ENCODE results near the gene RADIL. TPM values are rescaled to one million over a fixed set of nuclear protein-coding genes. Genes with fewer than 3 reads are reported as not detected.

Gene RADIL
- total RNA-seq, 1 experiment from 2014 or later, result not detected

- BruUV-seq (replicated peaks), result no TSS peak
- Mint-ChIP-seq H3K27ac (ENCODE audit: unreplicated experiment) (no peak overlapping the region), H3K9me3 (ENCODE audit: unreplicated experiment) (no peaks in the 10 kb centered on the region), H3K4me1 (ENCODE audit: low read depth, unreplicated experiment) (no peaks in the 10 kb centered on the region), H3K27me3 (ENCODE audit: insufficient read depth, unreplicated experiment) (no peaks in the 10 kb centered on the region), H3K36me3 (ENCODE audit: insufficient read depth, unreplicated experiment) (no peaks in the 10 kb centered on the region), H3K4me3 (ENCODE audit: unreplicated experiment) (no peak overlapping the region)
- DNase-seq, result no peak
- no peak for TF ChIP-seq CTCF (IDR thresholded peaks at IDR 0.05; ENCODE audit: insufficient read depth in 1 of 2, low read depth in 1 of 2, low read length in 1 of 2, severe bottlenecking in 1 of 2, unreplicated experiment in 1 of 2)
- intact Hi-C loops (cut with micrococcal nuclease; ENCODE audit: unreplicated experiment), result no loop called here
- H3K9me3 ChIP-seq, result no peaks in the 10 kb centered on the region
- CTCF ChIA-PET, result no interaction called here
- H3K4me3 ChIP-seq (ENCODE audit: low read depth, low read length), result no peak overlapping the region
- POLR2A ChIA-PET, result no interaction called here
- no peaks in the 10 kb centered on the region for H3K27me3 ChIP-seq (replicated peaks; ENCODE audit: control insufficient read depth, insufficient read depth, low read length)
- H3K36me3 ChIP-seq (ENCODE audit: control insufficient read depth, insufficient read depth, low read length), result no peaks in the 10 kb centered on the region
- H3K4me1 ChIP-seq, result no peaks in the 10 kb centered on the region
Observed at GRCh38 chr7:4835398-4836205, 47.9 kb downstream of the RADIL start.

GRCh38 chr7:4834601-4835397, 48.7 kb downstream of the RADIL start:
- ChIA-PET POLR2A (interaction anchor here (0.7 kb wide), 1 partner anchor 59 kb away, joined by 3 read pairs; the partner anchor contains the start of gene AP5Z1), CTCF (no interaction called here)
- Mint-ChIP-seq H3K4me1 (ENCODE audit: low read depth, unreplicated experiment) (no peaks in the 10 kb centered on the region), H3K27ac (ENCODE audit: unreplicated experiment) (no peak overlapping the region), H3K4me3 (ENCODE audit: unreplicated experiment) (no peak overlapping the region), H3K36me3 (ENCODE audit: insufficient read depth, unreplicated experiment) (no peaks in the 10 kb centered on the region), H3K27me3 (ENCODE audit: insufficient read depth, unreplicated experiment) (no peaks in the 10 kb centered on the region), H3K9me3 (ENCODE audit: unreplicated experiment) (no peaks in the 10 kb centered on the region)
- no peaks in the 10 kb centered on the region for H3K36me3 ChIP-seq (ENCODE audit: control insufficient read depth, insufficient read depth, low read length)
- no peak overlapping the region for H3K4me3 ChIP-seq (ENCODE audit: low read depth, low read length)
- no peak for DNase-seq
- intact Hi-C loops (cut with micrococcal nuclease; ENCODE audit: unreplicated experiment), result no loop called here
- no peaks in the 10 kb centered on the region for H3K9me3 ChIP-seq
- BruUV-seq (replicated peaks), result no TSS peak
- H3K4me1 ChIP-seq, result no peaks in the 10 kb centered on the region
- no peak for TF ChIP-seq CTCF (IDR thresholded peaks at IDR 0.05; ENCODE audit: insufficient read depth in 1 of 2, low read depth in 1 of 2, low read length in 1 of 2, severe bottlenecking in 1 of 2, unreplicated experiment in 1 of 2)
- no peaks in the 10 kb centered on the region for H3K27me3 ChIP-seq (replicated peaks; ENCODE audit: control insufficient read depth, insufficient read depth, low read length)

- H3K36me3 ChIP-seq (ENCODE audit: control insufficient read depth, insufficient read depth, low read length), result no peaks in the 10 kb centered on the region
- no peaks in the 10 kb centered on the region for H3K4me1 ChIP-seq
- BruUV-seq (replicated peaks), result no TSS peak
- Mint-ChIP-seq H3K27me3 (ENCODE audit: insufficient read depth, unreplicated experiment) (no peaks in the 10 kb centered on the region), H3K27ac (ENCODE audit: unreplicated experiment) (no peak overlapping the region), H3K9me3 (ENCODE audit: unreplicated experiment) (no peaks in the 10 kb centered on the region), H3K36me3 (ENCODE audit: insufficient read depth, unreplicated experiment) (no peaks in the 10 kb centered on the region), H3K4me1 (ENCODE audit: low read depth, unreplicated experiment) (no peaks in the 10 kb centered on the region), H3K4me3 (ENCODE audit: unreplicated experiment) (no peak overlapping the region)
- no peak for DNase-seq
- H3K4me3 ChIP-seq (ENCODE audit: low read depth, low read length), result no peak overlapping the region
- no peak for TF ChIP-seq CTCF (IDR thresholded peaks at IDR 0.05; ENCODE audit: insufficient read depth in 1 of 2, low read depth in 1 of 2, low read length in 1 of 2, severe bottlenecking in 1 of 2, unreplicated experiment in 1 of 2)
- no peaks in the 10 kb centered on the region for H3K9me3 ChIP-seq
- intact Hi-C loops (cut with micrococcal nuclease; ENCODE audit: unreplicated experiment), result no loop called here
- H3K27me3 ChIP-seq (replicated peaks; ENCODE audit: control insufficient read depth, insufficient read depth, low read length), result no peaks in the 10 kb centered on the region
- CTCF ChIA-PET, result interaction anchor here (1.3 kb wide), 1 partner anchor 140 kb away, joined by 3 read pairs; no protein-coding TSS in a partner anchor
- POLR2A ChIA-PET, result interaction anchor here (0.7 kb wide), 1 partner anchor 58 kb away, joined by 3 read pairs; the partner anchor contains the start of gene AP5Z1
Observed at GRCh38 chr7:4833691-4834600, 49.6 kb downstream of the RADIL start.

Measured in Caco-2 (cell line).